ENCODE results near the gene WDR64. TPM values are rescaled to one million over a fixed set of nuclear protein-coding genes. Genes with fewer than 3 reads are reported as not detected.

WDR64 gene
- total RNA-seq, 1 donor: not detected

- H3K27me3 ChIP-seq (ENCODE audit: insufficient read depth, low read length): no peaks in the 10 kb centered on the region
- peaks cover 31% of the 10 kb centered on the region for H3K4me1 ChIP-seq (ENCODE audit: insufficient read depth, low read length)
- TF ChIP-seq CTCF (IDR thresholded peaks at IDR 0.05; ENCODE audit: extremely low read depth, low read depth, low read length): no peak
- H3K36me3 ChIP-seq (ENCODE audit: insufficient read depth, low read length): no peaks in the 10 kb centered on the region
- H2AFZ ChIP-seq (ENCODE audit: low read length): peak overlapping the region; percentile 24
- H4K20me1 ChIP-seq (ENCODE audit: insufficient read depth, low read length): no peaks in the 10 kb centered on the region
- no peaks in the 10 kb centered on the region for H3K9me3 ChIP-seq (ENCODE audit: low read depth, low read length)
- no peaks in the 10 kb centered on the region for H3K79me2 ChIP-seq (ENCODE audit: insufficient read depth, low read length)
- H3K27ac ChIP-seq (ENCODE audit: low read depth, low read length): peak overlapping the region; percentile 44
- no peak overlapping the region for H3K4me3 ChIP-seq (ENCODE audit: insufficient read depth, low read length)
- DNase-seq (ENCODE audit: insufficient read length, low spot score, missing footprints): no peak
- peak overlapping the region; percentile 25 for H3K4me2 ChIP-seq (ENCODE audit: insufficient read depth, low read length)
These were observed 36.8 kb upstream of the WDR64 start for GRCh38 chr1:241615043-241615974.

- H3K79me2 ChIP-seq (ENCODE audit: insufficient read depth, low read length): no peaks in the 10 kb centered on the region
- H3K36me3 ChIP-seq (ENCODE audit: insufficient read depth, low read length): no peaks in the 10 kb centered on the region
- H3K27me3 ChIP-seq (ENCODE audit: insufficient read depth, low read length): no peaks in the 10 kb centered on the region
- no peak overlapping the region for H3K4me2 ChIP-seq (ENCODE audit: insufficient read depth, low read length)
- peaks cover 23% of the 10 kb centered on the region for H3K4me1 ChIP-seq (ENCODE audit: insufficient read depth, low read length)
- DNase-seq (ENCODE audit: insufficient read length, low spot score, missing footprints): no peak
- H2AFZ ChIP-seq (ENCODE audit: low read length): no peak overlapping the region
- H3K4me3 ChIP-seq (ENCODE audit: insufficient read depth, low read length): no peak overlapping the region
- no peak for TF ChIP-seq CTCF (IDR thresholded peaks at IDR 0.05; ENCODE audit: extremely low read depth, low read depth, low read length)
- no peaks in the 10 kb centered on the region for H3K9me3 ChIP-seq (ENCODE audit: low read depth, low read length)
- no peaks in the 10 kb centered on the region for H4K20me1 ChIP-seq (ENCODE audit: insufficient read depth, low read length)
- no peak overlapping the region for H3K27ac ChIP-seq (ENCODE audit: low read depth, low read length)
These were observed 34.7 kb upstream of the WDR64 start for GRCh38 chr1:241617426-241617825.

GRCh38 chr1:241622669-241623068 lies 29.4 kb upstream of the WDR64 start:
- H3K36me3 ChIP-seq (ENCODE audit: insufficient read depth, low read length): no peaks in the 10 kb centered on the region
- no peak overlapping the region for H3K4me3 ChIP-seq (ENCODE audit: insufficient read depth, low read length)
- peaks cover 3% of the 10 kb centered on the region for H3K4me1 ChIP-seq (ENCODE audit: insufficient read depth, low read length)
- H3K79me2 ChIP-seq (ENCODE audit: insufficient read depth, low read length): no peaks in the 10 kb centered on the region
- H3K27me3 ChIP-seq (ENCODE audit: insufficient read depth, low read length): no peaks in the 10 kb centered on the region
- no peak for DNase-seq (ENCODE audit: insufficient read length, low spot score, missing footprints)
- no peak overlapping the region for H3K27ac ChIP-seq (ENCODE audit: low read depth, low read length)
- no peak overlapping the region for H3K4me2 ChIP-seq (ENCODE audit: insufficient read depth, low read length)
- TF ChIP-seq CTCF (IDR thresholded peaks at IDR 0.05; ENCODE audit: extremely low read depth, low read depth, low read length): no peak
- H2AFZ ChIP-seq (ENCODE audit: low read length): no peak overlapping the region
- no peaks in the 10 kb centered on the region for H3K9me3 ChIP-seq (ENCODE audit: low read depth, low read length)
- no peaks in the 10 kb centered on the region for H4K20me1 ChIP-seq (ENCODE audit: insufficient read depth, low read length)

- H4K20me1 ChIP-seq (ENCODE audit: insufficient read depth, low read length): no peaks in the 10 kb centered on the region
- no peak overlapping the region for H3K27ac ChIP-seq (ENCODE audit: low read depth, low read length)
- H3K4me2 ChIP-seq (ENCODE audit: insufficient read depth, low read length): no peak overlapping the region
- no peak overlapping the region for H3K4me3 ChIP-seq (ENCODE audit: insufficient read depth, low read length)
- no peaks in the 10 kb centered on the region for H3K9me3 ChIP-seq (ENCODE audit: low read depth, low read length)
- no peaks in the 10 kb centered on the region for H3K27me3 ChIP-seq (ENCODE audit: insufficient read depth, low read length)
- TF ChIP-seq CTCF (IDR thresholded peaks at IDR 0.05; ENCODE audit: extremely low read depth, low read depth, low read length): no peak
- no peak overlapping the region for H2AFZ ChIP-seq (ENCODE audit: low read length)
- no peaks in the 10 kb centered on the region for H3K36me3 ChIP-seq (ENCODE audit: insufficient read depth, low read length)
- no peaks in the 10 kb centered on the region for H3K79me2 ChIP-seq (ENCODE audit: insufficient read depth, low read length)
- DNase-seq (ENCODE audit: insufficient read length, low spot score, missing footprints): no peak
- peaks cover 3% of the 10 kb centered on the region for H3K4me1 ChIP-seq (ENCODE audit: insufficient read depth, low read length)
These were observed 27.1 kb upstream of the WDR64 start for GRCh38 chr1:241624935-241625334.
